ENCODE data around the gene EN1.

DNA sequence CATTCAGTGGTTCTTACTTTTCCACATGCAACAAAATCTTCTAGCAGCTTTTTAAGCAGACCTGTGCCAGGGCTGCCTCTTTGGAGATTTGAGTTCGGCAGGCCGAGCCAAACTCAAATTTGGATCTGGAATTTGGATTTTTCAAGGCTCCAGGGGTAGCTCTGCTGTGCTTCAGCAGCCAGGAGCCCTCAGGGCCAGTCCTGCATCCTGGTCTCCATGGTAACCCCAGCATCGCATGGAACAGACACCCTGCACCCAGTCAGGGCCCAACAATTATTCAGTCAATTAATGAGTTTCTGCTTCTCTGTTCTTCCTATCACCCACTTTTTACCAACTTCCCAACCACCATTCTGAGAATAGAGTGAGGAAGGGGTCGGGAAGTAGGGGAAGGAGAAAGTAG, 30.0 kb downstream of the EN1 start:
- TF ChIP-seq, protein P1, sequence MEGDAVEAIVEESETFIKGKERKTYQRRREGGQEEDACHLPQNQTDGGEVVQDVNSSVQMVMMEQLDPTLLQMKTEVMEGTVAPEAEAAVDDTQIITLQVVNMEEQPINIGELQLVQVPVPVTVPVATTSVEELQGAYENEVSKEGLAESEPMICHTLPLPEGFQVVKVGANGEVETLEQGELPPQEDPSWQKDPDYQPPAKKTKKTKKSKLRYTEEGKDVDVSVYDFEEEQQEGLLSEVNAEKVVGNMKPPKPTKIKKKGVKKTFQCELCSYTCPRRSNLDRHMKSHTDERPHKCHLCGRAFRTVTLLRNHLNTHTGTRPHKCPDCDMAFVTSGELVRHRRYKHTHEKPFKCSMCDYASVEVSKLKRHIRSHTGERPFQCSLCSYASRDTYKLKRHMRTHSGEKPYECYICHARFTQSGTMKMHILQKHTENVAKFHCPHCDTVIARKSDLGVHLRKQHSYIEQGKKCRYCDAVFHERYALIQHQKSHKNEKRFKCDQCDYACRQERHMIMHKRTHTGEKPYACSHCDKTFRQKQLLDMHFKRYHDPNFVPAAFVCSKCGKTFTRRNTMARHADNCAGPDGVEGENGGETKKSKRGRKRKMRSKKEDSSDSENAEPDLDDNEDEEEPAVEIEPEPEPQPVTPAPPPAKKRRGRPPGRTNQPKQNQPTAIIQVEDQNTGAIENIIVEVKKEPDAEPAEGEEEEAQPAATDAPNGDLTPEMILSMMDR (conservative IDR thresholded peaks at IDR 0.05; ENCODE audit: low read depth, low read length), result no peak
- TF ChIP-seq EZH2 (IDR thresholded peaks at IDR 0.05; ENCODE audit: borderline replicate concordance, low read depth, low read length, poor library complexity, severe bottlenecking), result no peak
